Progenitor cell of endocrine pancreas (in vitro differentiated cells): ENCODE data around the gene SPOCK1. TPM values are rescaled to one million over a fixed set of nuclear protein-coding genes. Genes with fewer than 3 reads are reported as not detected.

Source experiments
- DNase-seq: peaks from one replicate; pipeline ENCODE4 v3.0.0; 2021; ENCODE audit warnings: low spot score; ENCODE audit not compliant: unreplicated experiment
- H3K27ac Mint-ChIP-seq: 2 replicates; pipeline ENCODE4 v1.8.0; 2021; ENCODE audit warnings: mild to moderate bottlenecking, moderate library complexity, mixed read lengths
- H3K27me3 Mint-ChIP-seq: 2 replicates; pipeline ENCODE4 v1.8.0; 2021; ENCODE audit warnings: mixed read lengths
- H3K36me3 Mint-ChIP-seq: 2 replicates; pipeline ENCODE4 v1.8.0; 2022; ENCODE audit warnings: mixed read lengths; ENCODE audit not compliant: insufficient read depth
- H3K4me1 Mint-ChIP-seq: 2 replicates; pipeline ENCODE4 v1.8.0; 2021; ENCODE audit warnings: low read depth, mixed read lengths
- H3K4me3 Mint-ChIP-seq: 2 replicates; pipeline ENCODE4 v1.8.0; 2021; ENCODE audit warnings: low read depth, mild to moderate bottlenecking, moderate library complexity, mixed read lengths
- H3K9me3 Mint-ChIP-seq: 2 replicates; pipeline ENCODE4 v1.8.0; 2021; ENCODE audit warnings: low read depth, mixed read lengths
- total RNA-seq: library from RNA; stranded (reverse); gene quantifications from 2 replicates; pipeline ENCODE4 v1.2.1, GENCODE V29; 2021
- TF ChIP-seq, protein P1 (sequence below): fragments of 200-600 bp; sonication (generic); IDR thresholded peaks from one replicate; pipeline ENCODE4 v1.5.0; 2021; ENCODE audit warnings: antibody characterized with exemption, mild to moderate bottlenecking; ENCODE audit not compliant: unreplicated experiment

Gene SPOCK1
- total RNA-seq, 1 donor from 2014 or later = 41.4 TPM

- peak; percentile 25 for DNase-seq
- peaks cover 30% of the 10 kb centered on the region for H3K4me1 Mint-ChIP-seq
- H3K27me3 Mint-ChIP-seq = peaks cover under 1% of the 10 kb centered on the region
- TF ChIP-seq, protein P1, sequence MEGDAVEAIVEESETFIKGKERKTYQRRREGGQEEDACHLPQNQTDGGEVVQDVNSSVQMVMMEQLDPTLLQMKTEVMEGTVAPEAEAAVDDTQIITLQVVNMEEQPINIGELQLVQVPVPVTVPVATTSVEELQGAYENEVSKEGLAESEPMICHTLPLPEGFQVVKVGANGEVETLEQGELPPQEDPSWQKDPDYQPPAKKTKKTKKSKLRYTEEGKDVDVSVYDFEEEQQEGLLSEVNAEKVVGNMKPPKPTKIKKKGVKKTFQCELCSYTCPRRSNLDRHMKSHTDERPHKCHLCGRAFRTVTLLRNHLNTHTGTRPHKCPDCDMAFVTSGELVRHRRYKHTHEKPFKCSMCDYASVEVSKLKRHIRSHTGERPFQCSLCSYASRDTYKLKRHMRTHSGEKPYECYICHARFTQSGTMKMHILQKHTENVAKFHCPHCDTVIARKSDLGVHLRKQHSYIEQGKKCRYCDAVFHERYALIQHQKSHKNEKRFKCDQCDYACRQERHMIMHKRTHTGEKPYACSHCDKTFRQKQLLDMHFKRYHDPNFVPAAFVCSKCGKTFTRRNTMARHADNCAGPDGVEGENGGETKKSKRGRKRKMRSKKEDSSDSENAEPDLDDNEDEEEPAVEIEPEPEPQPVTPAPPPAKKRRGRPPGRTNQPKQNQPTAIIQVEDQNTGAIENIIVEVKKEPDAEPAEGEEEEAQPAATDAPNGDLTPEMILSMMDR = peak; percentile 72
- H3K27ac Mint-ChIP-seq = no peak overlapping the region
- H3K4me3 Mint-ChIP-seq = no peak overlapping the region
- no peaks in the 10 kb centered on the region for H3K9me3 Mint-ChIP-seq
- H3K36me3 Mint-ChIP-seq = no peaks in the 10 kb centered on the region
These were observed 154.3 kb downstream of the SPOCK1 start for GRCh38 chr5:137344723-137345322.

- Mint-ChIP-seq H3K27ac (no peak overlapping the region), H3K4me3 (no peak overlapping the region), H3K4me1 (peaks cover 24% of the 10 kb centered on the region), H3K9me3 (no peaks in the 10 kb centered on the region), H3K36me3 (no peaks in the 10 kb centered on the region), H3K27me3 (no peaks in the 10 kb centered on the region)
- TF ChIP-seq, protein P1 = no peak
- DNase-seq = no peak
These were observed 155.1 kb downstream of the SPOCK1 start for GRCh38 chr5:137344021-137344420.

DNA sequence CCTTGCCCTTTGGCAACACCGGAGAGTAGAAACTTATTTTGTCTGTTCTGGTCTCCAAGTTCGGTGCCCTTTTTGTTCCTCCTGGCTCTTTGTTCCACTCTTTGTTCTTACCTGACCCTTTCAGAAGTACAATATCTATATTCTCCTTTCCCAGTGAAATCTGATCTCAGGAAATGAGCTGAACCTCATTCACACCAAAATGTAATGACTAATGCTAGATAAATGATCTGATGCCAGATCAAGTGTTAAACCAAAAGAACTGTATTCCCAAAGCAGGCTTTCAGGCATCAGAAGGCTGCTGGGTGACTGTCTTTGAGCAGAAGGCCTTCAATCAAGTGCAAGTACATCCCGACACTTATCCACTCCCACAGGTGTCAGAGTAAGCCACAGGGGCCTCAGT lies 156.4 kb downstream of the SPOCK1 start:
- peaks cover 14% of the 10 kb centered on the region for H3K4me1 Mint-ChIP-seq
- no peaks in the 10 kb centered on the region for H3K36me3 Mint-ChIP-seq
- DNase-seq = no peak
- H3K9me3 Mint-ChIP-seq = no peaks in the 10 kb centered on the region
- no peak overlapping the region for H3K4me3 Mint-ChIP-seq
- no peak overlapping the region for H3K27ac Mint-ChIP-seq
- TF ChIP-seq, protein P1 = no peak
- H3K27me3 Mint-ChIP-seq = no peaks in the 10 kb centered on the region

- H3K9me3 Mint-ChIP-seq = no peaks in the 10 kb centered on the region
- no peak overlapping the region for H3K27ac Mint-ChIP-seq
- no peak for DNase-seq
- TF ChIP-seq, protein P1 = no peak
- H3K4me3 Mint-ChIP-seq = no peak overlapping the region
- H3K27me3 Mint-ChIP-seq = no peaks in the 10 kb centered on the region
- H3K4me1 Mint-ChIP-seq = peaks cover 9% of the 10 kb centered on the region
- no peaks in the 10 kb centered on the region for H3K36me3 Mint-ChIP-seq
These were observed 157.3 kb downstream of the SPOCK1 start for GRCh38 chr5:137341831-137342230.

- Mint-ChIP-seq H3K27me3 (no peaks in the 10 kb centered on the region), H3K9me3 (no peaks in the 10 kb centered on the region), H3K36me3 (no peaks in the 10 kb centered on the region), H3K4me1 (peaks cover 4% of the 10 kb centered on the region), H3K4me3 (no peak overlapping the region), H3K27ac (no peak overlapping the region)
- TF ChIP-seq, protein P1 = no peak
- DNase-seq = no peak
These were observed 158.2 kb downstream of the SPOCK1 start for GRCh38 chr5:137340881-137341280.
